Brain microvascular endothelial cell (primary cell): ENCODE measurements around the gene IRF2BP1.

Source experiments
- DNase-seq: peaks from one replicate; pipeline ENCODE4 v3.0.0-alpha.2; 2020
- H3K27ac ChIP-seq: fragments of 250-450 bp; sonication (Bioruptor Pico); 2 replicates; pipeline ENCODE4 v1.5.1; 2020; ENCODE audit warnings: mild to moderate bottlenecking, moderate library complexity
- H3K27me3 ChIP-seq: fragments of 250-450 bp; sonication (Bioruptor Pico); replicated peaks from 2 replicates; pipeline ENCODE4 v1.5.1; 2020; ENCODE audit warnings: mild to moderate bottlenecking
- H3K36me3 ChIP-seq: fragments of 250-450 bp; sonication (Bioruptor Pico); replicated peaks from 2 replicates; pipeline ENCODE4 v1.5.1; 2020; ENCODE audit warnings: mild to moderate bottlenecking
- H3K4me3 ChIP-seq: 2 replicates; pipeline ENCODE4 v1.5.1; 2011; ENCODE audit warnings: low read depth, mild to moderate bottlenecking, control low read depth, low read length, moderate library complexity
- in situ Hi-C: cut with HindIII; loops from 2 replicates; pipeline ENCODE4 v1.10.0; 2017; ENCODE audit warnings: low sequenced_read_pairs, low pct_ligation_motif_present
- TF ChIP-seq, protein P1 (sequence below): IDR thresholded peaks from 2 replicates; pipeline ENCODE4 v1.5.1; 2011; ENCODE audit warnings: low read depth, mild to moderate bottlenecking, moderate library complexity, low read length, control low read depth, inconsistent platforms; ENCODE audit errors: missing control alignments

The IRF2BP1 gene

DNA sequence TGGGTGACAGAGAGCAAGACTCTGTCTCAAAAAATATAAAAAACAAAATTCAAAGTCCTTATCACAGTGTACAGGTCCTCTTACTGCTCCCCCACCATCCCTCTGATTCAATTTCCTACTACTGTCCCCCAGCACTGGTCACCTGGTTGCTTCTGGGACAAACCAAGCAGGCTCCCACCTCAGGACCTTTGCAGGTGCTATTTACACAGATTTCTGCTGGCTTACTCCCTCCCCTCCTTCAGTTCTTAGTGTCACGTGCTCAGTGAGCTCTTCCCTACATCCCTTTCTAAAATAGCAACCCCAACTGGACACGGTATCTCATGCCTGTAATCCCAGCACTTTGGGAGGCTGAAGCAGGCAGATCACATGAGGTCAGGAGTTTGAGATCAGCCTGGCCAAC, 6.0 kb downstream of the IRF2BP1 start:
- in situ Hi-C loops = no loop called here
- Histone ChIP-seq H3K27me3 (no peaks in the 10 kb centered on the region), H3K27ac (no peak overlapping the region), H3K4me3 (no peak overlapping the region), H3K36me3 (no peaks in the 10 kb centered on the region)
- DNase-seq = no peak
- TF ChIP-seq, protein P1, sequence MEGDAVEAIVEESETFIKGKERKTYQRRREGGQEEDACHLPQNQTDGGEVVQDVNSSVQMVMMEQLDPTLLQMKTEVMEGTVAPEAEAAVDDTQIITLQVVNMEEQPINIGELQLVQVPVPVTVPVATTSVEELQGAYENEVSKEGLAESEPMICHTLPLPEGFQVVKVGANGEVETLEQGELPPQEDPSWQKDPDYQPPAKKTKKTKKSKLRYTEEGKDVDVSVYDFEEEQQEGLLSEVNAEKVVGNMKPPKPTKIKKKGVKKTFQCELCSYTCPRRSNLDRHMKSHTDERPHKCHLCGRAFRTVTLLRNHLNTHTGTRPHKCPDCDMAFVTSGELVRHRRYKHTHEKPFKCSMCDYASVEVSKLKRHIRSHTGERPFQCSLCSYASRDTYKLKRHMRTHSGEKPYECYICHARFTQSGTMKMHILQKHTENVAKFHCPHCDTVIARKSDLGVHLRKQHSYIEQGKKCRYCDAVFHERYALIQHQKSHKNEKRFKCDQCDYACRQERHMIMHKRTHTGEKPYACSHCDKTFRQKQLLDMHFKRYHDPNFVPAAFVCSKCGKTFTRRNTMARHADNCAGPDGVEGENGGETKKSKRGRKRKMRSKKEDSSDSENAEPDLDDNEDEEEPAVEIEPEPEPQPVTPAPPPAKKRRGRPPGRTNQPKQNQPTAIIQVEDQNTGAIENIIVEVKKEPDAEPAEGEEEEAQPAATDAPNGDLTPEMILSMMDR = no peak

DNA sequence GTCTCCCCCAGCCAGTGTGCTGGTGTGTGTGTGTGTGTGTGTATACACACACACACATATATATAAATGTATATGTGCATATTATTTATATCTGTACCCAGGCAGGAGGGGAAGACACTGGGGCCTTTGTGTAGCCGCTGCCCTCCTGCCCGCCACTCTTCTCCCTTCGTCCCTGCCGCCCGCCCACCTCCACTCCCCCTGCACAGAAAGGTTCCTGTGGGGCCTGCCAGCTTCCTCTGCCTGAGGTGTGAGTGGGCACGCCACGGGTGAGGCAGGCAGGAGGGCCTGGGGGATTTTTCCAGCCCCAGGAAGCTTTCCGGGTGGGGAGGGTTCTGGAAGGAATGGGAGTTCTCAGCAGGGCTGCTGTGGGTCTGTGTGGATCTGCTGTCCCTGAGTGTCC, 6.9 kb downstream of the IRF2BP1 start:
- Histone ChIP-seq H3K27ac (no peak overlapping the region), H3K36me3 (no peaks in the 10 kb centered on the region), H3K4me3 (no peak overlapping the region), H3K27me3 (no peaks in the 10 kb centered on the region)
- no peak for DNase-seq
- TF ChIP-seq, protein P1 = no peak
- in situ Hi-C loops = no loop called here

DNA sequence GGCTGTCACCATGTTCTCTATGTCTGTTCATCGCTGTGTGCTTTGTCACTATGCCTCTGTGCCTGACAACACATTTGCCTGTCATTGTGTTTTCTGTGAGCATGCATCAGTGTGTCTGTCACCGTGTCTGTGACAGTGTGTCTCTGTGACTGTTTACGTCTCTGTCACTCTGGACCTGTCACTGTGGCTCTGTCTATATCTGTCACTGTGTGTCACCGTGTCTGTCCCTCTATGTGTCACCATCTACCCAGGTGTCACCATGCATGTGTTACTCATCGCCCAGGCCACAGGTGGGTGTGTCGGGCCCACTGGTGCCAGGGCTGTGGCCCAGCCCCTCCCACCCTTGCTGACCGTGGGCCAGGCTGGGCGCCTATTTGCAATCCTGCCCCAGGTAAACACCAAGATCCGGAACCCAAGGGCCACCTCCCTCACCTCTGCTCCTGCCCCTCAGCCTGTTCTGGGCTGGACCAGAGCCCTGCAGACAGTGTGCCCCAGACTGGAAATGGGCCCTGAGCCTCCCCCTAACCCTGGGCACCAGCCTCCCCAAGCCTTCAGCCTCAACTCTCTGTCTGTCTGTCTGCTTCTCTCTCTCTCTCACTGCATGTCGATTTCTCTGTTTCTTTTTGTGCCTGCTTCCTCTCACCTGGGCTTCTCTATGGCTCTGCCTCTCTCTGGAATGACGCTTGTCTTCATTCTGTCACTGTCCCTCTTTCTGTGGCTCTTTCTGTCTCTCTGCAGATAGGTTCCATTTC, 7.7 kb downstream of the IRF2BP1 start:
- H3K4me3 ChIP-seq = no peak overlapping the region
- H3K27me3 ChIP-seq = no peaks in the 10 kb centered on the region
- TF ChIP-seq, protein P1 = no peak
- no peak overlapping the region for H3K27ac ChIP-seq
- in situ Hi-C loops = no loop called here
- no peaks in the 10 kb centered on the region for H3K36me3 ChIP-seq
- no peak for DNase-seq

DNA sequence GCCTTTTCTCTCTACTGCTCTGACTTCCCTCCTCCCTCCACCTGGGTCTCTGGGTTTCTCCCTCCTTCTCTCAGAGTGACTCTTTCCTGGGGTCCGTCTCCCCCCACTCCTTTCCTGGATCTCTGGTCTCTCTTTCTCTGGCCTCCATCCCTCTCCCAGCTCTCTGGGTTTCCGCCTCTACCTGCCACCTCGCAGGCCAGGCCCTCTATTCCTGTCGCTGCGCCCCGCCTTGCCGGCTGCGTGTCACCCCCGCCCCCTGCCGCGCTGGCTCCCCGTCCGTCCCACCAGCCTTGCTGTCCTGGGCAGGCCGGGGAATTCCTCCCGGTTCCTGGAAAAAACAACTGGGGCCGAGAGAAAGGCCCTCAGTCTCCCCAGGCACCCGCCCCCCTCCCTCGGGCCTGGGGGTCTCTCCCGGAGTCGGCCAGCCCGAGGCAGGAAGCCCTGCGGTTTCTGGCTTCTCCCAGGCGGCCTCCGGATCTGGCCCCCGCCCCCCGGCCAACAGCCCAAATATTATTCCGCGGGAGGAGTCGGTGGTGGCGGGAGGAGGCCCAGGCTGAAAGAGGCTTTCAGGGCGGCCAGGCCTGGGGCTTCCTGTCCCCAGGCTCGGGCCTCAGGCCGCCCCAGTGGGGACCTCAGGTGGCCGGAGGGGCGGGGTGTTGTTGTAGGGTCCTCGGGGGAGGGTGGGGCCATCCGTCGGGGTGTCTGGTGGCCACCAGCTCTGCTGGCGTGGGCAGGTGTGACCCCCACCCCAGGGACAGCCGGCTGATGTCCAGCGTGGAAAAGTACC, 9.3 kb downstream of the IRF2BP1 start:
- no peaks in the 10 kb centered on the region for H3K36me3 ChIP-seq
- no peaks in the 10 kb centered on the region for H3K27me3 ChIP-seq
- peak overlapping the region; percentile 9 for H3K27ac ChIP-seq
- in situ Hi-C loops = no loop called here
- H3K4me3 ChIP-seq = peak overlapping the region; percentile 20
- DNase-seq = peak; percentile 24
- TF ChIP-seq, protein P1 = no peak

DNA sequence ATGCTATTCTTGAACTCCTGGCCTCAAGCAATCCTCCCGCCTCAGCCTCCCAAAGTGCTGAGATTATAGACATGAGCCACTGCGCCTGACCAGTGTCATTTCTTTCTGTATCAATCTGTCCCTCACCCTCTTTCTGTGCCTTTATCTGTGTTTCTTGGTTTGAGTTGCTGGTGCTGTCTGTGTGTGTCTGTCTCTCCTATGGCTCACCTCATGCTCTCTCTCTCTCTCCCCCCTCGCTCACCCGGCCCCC, 9.9 kb downstream of the IRF2BP1 start:
- H3K27me3 ChIP-seq = no peaks in the 10 kb centered on the region
- in situ Hi-C loops = no loop called here
- H3K4me3 ChIP-seq = no peak overlapping the region
- H3K36me3 ChIP-seq = no peaks in the 10 kb centered on the region
- DNase-seq = no peak
- TF ChIP-seq, protein P1 = no peak
- no peak overlapping the region for H3K27ac ChIP-seq
